Panc1 (cell line): ENCODE results near the gene SAYSD1. TPM values are rescaled to one million over a fixed set of nuclear protein-coding genes. Genes with fewer than 3 reads are reported as not detected.

Experiments used
- ATAC-seq: fragments of 200-7000 bp; cut with Tn5 transposase; 2 replicates; pipeline ENCODE4 v1.9.1; 2020; ENCODE audit warnings: mild to moderate bottlenecking, moderate library complexity
- BruUV-seq: library from RNA; stranded (reverse); fragments of 400-500 nt; replicated peaks from 2 replicates; lab custom pipeline; 2021; lab: Mats Ljungman, UMichigan
- CTCF ChIA-PET: fragments of 300-600 bp; sonication (Branson Sonifier 250); formaldehyde crosslinking; loops from one replicate; lab custom pipeline; 2022; ENCODE audit warnings: antibody characterized with exemption; lab: Charles Lee
- POLR2A ChIA-PET: fragments of 300-600 bp; sonication (Branson Sonifier 250); formaldehyde crosslinking; loops from one replicate; lab custom pipeline; 2022; ENCODE audit warnings: antibody characterized with exemption; lab: Charles Lee
- DNase-seq: peaks from one replicate; pipeline ENCODE4 v3.0.0-alpha.2; 2010; ENCODE audit warnings: low read depth, low spot score
- H3K27ac ChIP-seq: 2 replicates; pipeline ENCODE4 v1.5.1; 2011; ENCODE audit warnings: mild to moderate bottlenecking, low read length, inconsistent platforms
- H3K27me3 ChIP-seq: fragments of 200-500 bp; sonication (Bioruptor generic); 2 replicates; pipeline ENCODE4 v1.6.0; 2014; ENCODE audit warnings: low read length, inconsistent platforms; ENCODE audit not compliant: control insufficient read depth, insufficient read depth
- H3K36me3 ChIP-seq: fragments of 200-500 bp; sonication (Bioruptor generic); 2 replicates; pipeline ENCODE4 v1.5.1; 2014; ENCODE audit warnings: inconsistent platforms, mild to moderate bottlenecking, low read length, moderate library complexity; ENCODE audit not compliant: control insufficient read depth, insufficient read depth
- H3K4me1 ChIP-seq: 2 replicates; pipeline ENCODE4 v1.5.1; 2011; ENCODE audit warnings: inconsistent platforms, mild to moderate bottlenecking, low read length, moderate library complexity; ENCODE audit not compliant: control insufficient read depth, insufficient read depth
- H3K4me3 ChIP-seq, 2 experiments: 2 replicates each; pipeline ENCODE4 v1.5.1; 2011 to 2012; ENCODE audit warnings: low read depth in 2 of 2, low read length in 2 of 2, mild to moderate bottlenecking in 2 of 2, inconsistent platforms in 1 of 2, moderate library complexity in 1 of 2
- H3K9me3 ChIP-seq: fragments of 200-500 bp; sonication (Bioruptor generic); 2 replicates; pipeline ENCODE4 v1.5.1; 2014; ENCODE audit warnings: low read depth, mild to moderate bottlenecking, inconsistent platforms, low read length, moderate library complexity; ENCODE audit not compliant: control insufficient read depth, insufficient read depth
- POLR2AphosphoS5 ChIP-seq: IDR thresholded peaks from 2 replicates; pipeline ENCODE4 v1.6.1; 2012; ENCODE audit warnings: mild to moderate bottlenecking, low read depth, low read length, moderate library complexity
- SIN3A ChIP-seq: IDR thresholded peaks from 2 replicates; pipeline ENCODE4 v1.6.1; 2012; ENCODE audit warnings: low read depth, mild to moderate bottlenecking, low read length, moderate library complexity, borderline replicate concordance; ENCODE audit not compliant: insufficient read depth
- TCF7L2 ChIP-seq: IDR thresholded peaks from 2 replicates; pipeline ENCODE4 v1.6.1; 2011; ENCODE audit warnings: mild to moderate bottlenecking, low read depth, low read length, inconsistent platforms
- in situ Hi-C: cut with HindIII; loops from 2 replicates; pipeline ENCODE4 v1.10.0; 2016; ENCODE audit warnings: low sequenced_read_pairs, low pct_unique_long_range_greater_than_20kb
- intact Hi-C: fragments of 100-400 bp; cut with micrococcal nuclease; formaldehyde crosslinking; loops from one replicate; pipeline ENCODE4 v1.10.0; 2022; ENCODE audit not compliant: unreplicated experiment
- total RNA-seq: library from RNA; stranded (reverse); gene quantifications from one replicate; pipeline ENCODE4 v1.2.1, GENCODE V29; 2021; ENCODE audit not compliant: unreplicated experiment
- TF ChIP-seq, protein P1 (sequence below), 2 experiments: IDR thresholded peaks; 2 replicates each; pipeline ENCODE4 v1.6.1; 2011 to 2012; ENCODE audit warnings: low read depth in 2 of 2, control low read depth in 1 of 2, low read length in 1 of 2, mild to moderate bottlenecking in 1 of 2, moderate library complexity in 1 of 2; ENCODE audit not compliant: insufficient read depth in 1 of 2
- TF ChIP-seq, protein P2 (sequence below): fragments of 450-650 bp; IDR thresholded peaks from 2 replicates; pipeline ENCODE4 v1.5.1; 2017; ENCODE audit warnings: mild to moderate bottlenecking

SAYSD1 gene
- total RNA-seq, 1 experiment from 2014 or later = 17.0 TPM

DNA sequence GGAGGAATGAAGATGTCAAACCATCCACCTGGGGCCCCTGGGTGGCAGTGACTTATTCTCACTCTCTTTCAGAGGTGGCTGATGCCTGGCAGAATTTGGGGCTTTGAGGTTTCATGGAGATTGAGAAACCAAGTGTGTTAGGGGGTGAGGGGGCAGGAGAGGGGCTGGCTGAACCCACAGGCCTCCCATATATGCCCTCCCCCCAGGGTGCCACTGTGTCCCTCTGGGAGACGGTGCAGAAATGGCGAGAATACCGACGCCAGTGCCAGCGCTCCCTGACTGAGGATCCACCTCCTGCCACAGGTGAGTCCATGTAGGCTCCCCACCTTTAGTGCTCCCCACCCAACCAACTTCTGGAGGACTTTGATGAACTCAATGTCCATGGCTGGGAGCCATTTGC, 58.8 kb downstream of the SAYSD1 start:
- no TSS peak for BruUV-seq

DNA sequence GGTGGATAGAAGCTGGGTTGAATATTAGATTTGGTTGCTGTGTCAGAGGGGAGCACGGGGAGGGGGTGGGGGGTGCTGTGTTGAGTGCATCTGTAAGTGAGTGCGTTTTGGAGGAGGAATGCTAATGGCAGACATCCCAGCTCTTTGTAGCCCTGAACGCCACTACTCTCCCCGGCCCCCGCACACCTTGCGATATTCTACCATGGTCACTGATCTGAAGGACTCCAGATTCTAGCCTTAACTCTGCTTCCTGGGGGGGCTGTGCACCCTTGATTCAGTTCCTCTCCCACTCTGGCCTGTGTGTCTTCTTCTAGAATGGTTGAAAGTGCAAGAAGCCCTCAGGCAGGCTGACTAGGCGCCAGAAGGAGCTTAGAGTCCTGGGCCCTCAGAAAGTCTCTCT, 59.3 kb downstream of the SAYSD1 start:
- CTCF ChIA-PET = no interaction called here
- no peak overlapping the region for H3K27ac ChIP-seq
- no peaks in the 10 kb centered on the region for H3K9me3 ChIP-seq
- in situ Hi-C loops = no loop called here
- intact Hi-C loops = no loop called here
- no peak overlapping the region for H3K4me3 ChIP-seq
- H3K36me3 ChIP-seq = no peaks in the 10 kb centered on the region
- ATAC-seq = no peak
- H3K4me1 ChIP-seq = peaks cover 4% of the 10 kb centered on the region; the same call in 1 of the 2 replicates
- peaks cover 2% of the 10 kb centered on the region; the same call in 1 of the 2 replicates for H3K27me3 ChIP-seq
- BruUV-seq = no TSS peak
- POLR2A ChIA-PET = interaction anchor here (0.6 kb wide), 1 partner anchor 202 kb away, joined by 3 read pairs; no protein-coding TSS in a partner anchor
- no peak for DNase-seq
- no peak for TF ChIP-seq SIN3A
- TF ChIP-seq, protein P1, sequence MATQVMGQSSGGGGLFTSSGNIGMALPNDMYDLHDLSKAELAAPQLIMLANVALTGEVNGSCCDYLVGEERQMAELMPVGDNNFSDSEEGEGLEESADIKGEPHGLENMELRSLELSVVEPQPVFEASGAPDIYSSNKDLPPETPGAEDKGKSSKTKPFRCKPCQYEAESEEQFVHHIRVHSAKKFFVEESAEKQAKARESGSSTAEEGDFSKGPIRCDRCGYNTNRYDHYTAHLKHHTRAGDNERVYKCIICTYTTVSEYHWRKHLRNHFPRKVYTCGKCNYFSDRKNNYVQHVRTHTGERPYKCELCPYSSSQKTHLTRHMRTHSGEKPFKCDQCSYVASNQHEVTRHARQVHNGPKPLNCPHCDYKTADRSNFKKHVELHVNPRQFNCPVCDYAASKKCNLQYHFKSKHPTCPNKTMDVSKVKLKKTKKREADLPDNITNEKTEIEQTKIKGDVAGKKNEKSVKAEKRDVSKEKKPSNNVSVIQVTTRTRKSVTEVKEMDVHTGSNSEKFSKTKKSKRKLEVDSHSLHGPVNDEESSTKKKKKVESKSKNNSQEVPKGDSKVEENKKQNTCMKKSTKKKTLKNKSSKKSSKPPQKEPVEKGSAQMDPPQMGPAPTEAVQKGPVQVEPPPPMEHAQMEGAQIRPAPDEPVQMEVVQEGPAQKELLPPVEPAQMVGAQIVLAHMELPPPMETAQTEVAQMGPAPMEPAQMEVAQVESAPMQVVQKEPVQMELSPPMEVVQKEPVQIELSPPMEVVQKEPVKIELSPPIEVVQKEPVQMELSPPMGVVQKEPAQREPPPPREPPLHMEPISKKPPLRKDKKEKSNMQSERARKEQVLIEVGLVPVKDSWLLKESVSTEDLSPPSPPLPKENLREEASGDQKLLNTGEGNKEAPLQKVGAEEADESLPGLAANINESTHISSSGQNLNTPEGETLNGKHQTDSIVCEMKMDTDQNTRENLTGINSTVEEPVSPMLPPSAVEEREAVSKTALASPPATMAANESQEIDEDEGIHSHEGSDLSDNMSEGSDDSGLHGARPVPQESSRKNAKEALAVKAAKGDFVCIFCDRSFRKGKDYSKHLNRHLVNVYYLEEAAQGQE (IDR thresholded peaks at IDR 0.05; ENCODE audit: insufficient read depth in 1 of 2, low read depth in 2 of 2, low read length in 1 of 2) = no peak
- TF ChIP-seq, protein P2, sequence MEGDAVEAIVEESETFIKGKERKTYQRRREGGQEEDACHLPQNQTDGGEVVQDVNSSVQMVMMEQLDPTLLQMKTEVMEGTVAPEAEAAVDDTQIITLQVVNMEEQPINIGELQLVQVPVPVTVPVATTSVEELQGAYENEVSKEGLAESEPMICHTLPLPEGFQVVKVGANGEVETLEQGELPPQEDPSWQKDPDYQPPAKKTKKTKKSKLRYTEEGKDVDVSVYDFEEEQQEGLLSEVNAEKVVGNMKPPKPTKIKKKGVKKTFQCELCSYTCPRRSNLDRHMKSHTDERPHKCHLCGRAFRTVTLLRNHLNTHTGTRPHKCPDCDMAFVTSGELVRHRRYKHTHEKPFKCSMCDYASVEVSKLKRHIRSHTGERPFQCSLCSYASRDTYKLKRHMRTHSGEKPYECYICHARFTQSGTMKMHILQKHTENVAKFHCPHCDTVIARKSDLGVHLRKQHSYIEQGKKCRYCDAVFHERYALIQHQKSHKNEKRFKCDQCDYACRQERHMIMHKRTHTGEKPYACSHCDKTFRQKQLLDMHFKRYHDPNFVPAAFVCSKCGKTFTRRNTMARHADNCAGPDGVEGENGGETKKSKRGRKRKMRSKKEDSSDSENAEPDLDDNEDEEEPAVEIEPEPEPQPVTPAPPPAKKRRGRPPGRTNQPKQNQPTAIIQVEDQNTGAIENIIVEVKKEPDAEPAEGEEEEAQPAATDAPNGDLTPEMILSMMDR = no peak
- no peak for TF ChIP-seq TCF7L2
- no peak for TF ChIP-seq POLR2AphosphoS5

More for the DNA sequence above, 58.8 kb downstream of the SAYSD1 start:
- no peak overlapping the region for H3K27ac ChIP-seq
- intact Hi-C loops (no loop called here), in situ Hi-C loops (no loop called here)
- ATAC-seq = no peak
- TF ChIP-seq TCF7L2 (no peak), POLR2AphosphoS5 (no peak), SIN3A (no peak)
- TF ChIP-seq, protein P2 = no peak
- TF ChIP-seq, protein P1 (IDR thresholded peaks at IDR 0.05; ENCODE audit: insufficient read depth in 1 of 2, low read depth in 2 of 2, low read length in 1 of 2) = no peak
- ChIA-PET CTCF (no interaction called here), POLR2A (no interaction called here)
- peaks cover 2% of the 10 kb centered on the region; the same call in 1 of the 2 replicates for H3K27me3 ChIP-seq
- no peak overlapping the region for H3K4me3 ChIP-seq
- H3K4me1 ChIP-seq = peaks cover 4% of the 10 kb centered on the region; the same call in 1 of the 2 replicates
- no peak for DNase-seq
- no peaks in the 10 kb centered on the region for H3K36me3 ChIP-seq
- no peaks in the 10 kb centered on the region for H3K9me3 ChIP-seq
